ENCODE results near the gene ARHGAP31. TPM values are rescaled to one million over a fixed set of nuclear protein-coding genes. Genes with fewer than 3 reads are reported as not detected.
"Not testable (repeated sequence)": the region's sequence is repeated elsewhere in the genome, so short reads cannot be mapped to it uniquely, and the experiment has no call there.

ARHGAP31 gene
- total RNA-seq, 5 donors from 2014 or later (not counting 1 experiment from before 2014, with no cell fraction given) = 2.7 to 5.1 (median 3.4) TPM

GRCh38 chr3:119337407-119337806 lies 43.2 kb downstream of the ARHGAP31 start:
- CTCF ChIA-PET; POLR2A ChIA-PET; H3K4me3 ChIP-seq (ENCODE audit: control insufficient read depth in 1 of 2, extremely low read depth in 1 of 2, low read length in 1 of 2); ATAC-seq (replicated peaks in 1 of 4); H3K9me3 Mint-ChIP-seq; H3K27ac Mint-ChIP-seq; H3K4me1 Mint-ChIP-seq; H3K27ac ChIP-seq (ENCODE audit: low read length); H3K4me3 Mint-ChIP-seq; DNase-seq; H3K4me1 ChIP-seq (ENCODE audit: control insufficient read depth in 1 of 2, extremely low read depth in 1 of 2, insufficient read depth in 2 of 2, low read length in 2 of 2); H3K36me3 ChIP-seq (ENCODE audit: control insufficient read depth in 2 of 2, extremely low read depth in 1 of 2, insufficient read depth in 1 of 2, low read length in 1 of 2); H3K27me3 ChIP-seq (replicated peaks in 1 of 2; ENCODE audit: control insufficient read depth in 2 of 2, extremely low read depth in 1 of 2, insufficient read depth in 2 of 2, low read length in 1 of 2); H3K9me3 ChIP-seq; H3K36me3 Mint-ChIP-seq; H3K27me3 Mint-ChIP-seq: not testable (repeated sequence)
- 91% methylated on average over 6 of the region's 6 CpGs for WGBS (ENCODE audit: insufficient coverage)

GRCh38 chr3:119338754-119339153 lies 44.6 kb downstream of the ARHGAP31 start:
- Mint-ChIP-seq H3K27ac (no peak overlapping the region), H3K36me3 (peaks cover 7% of the 10 kb centered on the region), H3K9me3 (no peaks in the 10 kb centered on the region), H3K4me3 (no peak overlapping the region), H3K27me3 (no peaks in the 10 kb centered on the region), H3K4me1 (no peaks in the 10 kb centered on the region)
- Histone ChIP-seq H3K27ac (ENCODE audit: low read length) (no peak overlapping the region), H3K4me1 (ENCODE audit: control insufficient read depth in 1 of 2, extremely low read depth in 1 of 2, insufficient read depth in 2 of 2, low read length in 2 of 2) (no peaks in the 10 kb centered on the region), H3K4me3 (ENCODE audit: control insufficient read depth in 1 of 2, extremely low read depth in 1 of 2, low read length in 1 of 2) (no peak overlapping the region), H3K27me3 (replicated peaks in 1 of 2; ENCODE audit: control insufficient read depth in 2 of 2, extremely low read depth in 1 of 2, insufficient read depth in 2 of 2, low read length in 1 of 2) (no peaks in the 10 kb centered on the region), H3K36me3 (ENCODE audit: control insufficient read depth in 2 of 2, extremely low read depth in 1 of 2, insufficient read depth in 1 of 2, low read length in 1 of 2) (no peaks in the 10 kb centered on the region), H3K9me3 (no peaks in the 10 kb centered on the region)
- ATAC-seq (replicated peaks in 1 of 4) (no peak), DNase-seq (no peak)
- POLR2A ChIA-PET = no interaction called here
- CTCF ChIA-PET = interaction anchor here in 1 of 2 donors (1.0 to 2.1 kb wide), 2 partner anchors 11 to 14 kb away, joined by 4 to 6 read pairs; no protein-coding TSS in a partner anchor

- no CpG with 5 or more reads among the region's 1 CpG for WGBS (ENCODE audit: insufficient coverage)
- no peak overlapping the region for H3K4me3 Mint-ChIP-seq
- H3K36me3 Mint-ChIP-seq = peaks cover 9% of the 10 kb centered on the region
- H3K27ac Mint-ChIP-seq = no peak overlapping the region
- Histone ChIP-seq H3K27ac (ENCODE audit: low read length) (no peak overlapping the region), H3K4me3 (ENCODE audit: control insufficient read depth in 1 of 2, extremely low read depth in 1 of 2, low read length in 1 of 2) (no peak overlapping the region), H3K4me1 (ENCODE audit: control insufficient read depth in 1 of 2, extremely low read depth in 1 of 2, insufficient read depth in 2 of 2, low read length in 2 of 2) (no peaks in the 10 kb centered on the region), H3K27me3 (replicated peaks in 1 of 2; ENCODE audit: control insufficient read depth in 2 of 2, extremely low read depth in 1 of 2, insufficient read depth in 2 of 2, low read length in 1 of 2) (no peaks in the 10 kb centered on the region), H3K9me3 (no peaks in the 10 kb centered on the region), H3K36me3 (ENCODE audit: control insufficient read depth in 2 of 2, extremely low read depth in 1 of 2, insufficient read depth in 1 of 2, low read length in 1 of 2) (no peaks in the 10 kb centered on the region)
- no peak for ATAC-seq (replicated peaks in 1 of 4)
- no peaks in the 10 kb centered on the region for H3K4me1 Mint-ChIP-seq
- no peaks in the 10 kb centered on the region for H3K27me3 Mint-ChIP-seq
- POLR2A ChIA-PET = no interaction called here
- CTCF ChIA-PET = interaction anchor here in 1 of 2 donors (2.1 kb wide), 1 partner anchor 13 kb away, joined by 6 read pairs; no protein-coding TSS in a partner anchor
- H3K9me3 Mint-ChIP-seq = no peaks in the 10 kb centered on the region
- no peak for DNase-seq
These were observed 45.8 kb downstream of the ARHGAP31 start for GRCh38 chr3:119340014-119340413.

- H3K27me3 Mint-ChIP-seq = no peaks in the 10 kb centered on the region
- 100% methylated on average over 1 of the region's 5 CpGs for WGBS (ENCODE audit: insufficient coverage)
These were observed 46.3 kb downstream of the ARHGAP31 start for GRCh38 chr3:119340446-119340845.

GRCh38 chr3:119342176-119342575 lies 48.0 kb downstream of the ARHGAP31 start:
- Histone ChIP-seq H3K27me3 (replicated peaks in 1 of 2; ENCODE audit: control insufficient read depth in 2 of 2, extremely low read depth in 1 of 2, insufficient read depth in 2 of 2, low read length in 1 of 2) (no peaks in the 10 kb centered on the region), H3K9me3 (no peaks in the 10 kb centered on the region), H3K36me3 (ENCODE audit: control insufficient read depth in 2 of 2, extremely low read depth in 1 of 2, insufficient read depth in 1 of 2, low read length in 1 of 2) (peaks cover 0 to 2% of the 10 kb centered on the region in 2 donors), H3K27ac (ENCODE audit: low read length) (no peak overlapping the region), H3K4me1 (ENCODE audit: control insufficient read depth in 1 of 2, extremely low read depth in 1 of 2, insufficient read depth in 2 of 2, low read length in 2 of 2) (no peaks in the 10 kb centered on the region), H3K4me3 (ENCODE audit: control insufficient read depth in 1 of 2, extremely low read depth in 1 of 2, low read length in 1 of 2) (no peak overlapping the region)
- ATAC-seq (replicated peaks in 1 of 4) (no peak), DNase-seq (no peak)
- POLR2A ChIA-PET = no interaction called here
- H3K36me3 Mint-ChIP-seq = peaks cover 6% of the 10 kb centered on the region
- no peaks in the 10 kb centered on the region for H3K9me3 Mint-ChIP-seq
- H3K4me3 Mint-ChIP-seq = no peak overlapping the region
- peaks cover 0 to 6% (median 0%) of the 10 kb centered on the region in 3 donors for H3K4me1 Mint-ChIP-seq
- H3K27me3 Mint-ChIP-seq = no peaks in the 10 kb centered on the region
- CTCF ChIA-PET = interaction anchor here in 1 of 2 donors (0.7 kb wide), 1 partner anchor 418 kb away, joined by 3 read pairs; no protein-coding TSS in a partner anchor
- no peak overlapping the region for H3K27ac Mint-ChIP-seq
- WGBS (ENCODE audit: insufficient coverage) = no CpG with 5 or more reads among the region's 1 CpG

More at GRCh38 chr3:119340446-119340845, 46.3 kb downstream of the ARHGAP31 start:
- no peak overlapping the region for H3K4me3 ChIP-seq (ENCODE audit: control insufficient read depth in 1 of 2, extremely low read depth in 1 of 2, low read length in 1 of 2)
- Mint-ChIP-seq H3K4me1 (no peaks in the 10 kb centered on the region), H3K27ac (no peak overlapping the region), H3K36me3 (peaks cover 9% of the 10 kb centered on the region), H3K4me3 (no peak overlapping the region), H3K9me3 (no peaks in the 10 kb centered on the region)
- H3K4me1 ChIP-seq (ENCODE audit: control insufficient read depth in 1 of 2, extremely low read depth in 1 of 2, insufficient read depth in 2 of 2, low read length in 2 of 2) = no peaks in the 10 kb centered on the region
- no peak for ATAC-seq (replicated peaks in 1 of 4)
- H3K27ac ChIP-seq (ENCODE audit: low read length) = no peak overlapping the region
- ChIA-PET POLR2A (no interaction called here), CTCF (no interaction called here)
- no peaks in the 10 kb centered on the region for H3K36me3 ChIP-seq (ENCODE audit: control insufficient read depth in 2 of 2, extremely low read depth in 1 of 2, insufficient read depth in 1 of 2, low read length in 1 of 2)
- no peaks in the 10 kb centered on the region for H3K27me3 ChIP-seq (replicated peaks in 1 of 2; ENCODE audit: control insufficient read depth in 2 of 2, extremely low read depth in 1 of 2, insufficient read depth in 2 of 2, low read length in 1 of 2)
- DNase-seq = no peak
- H3K9me3 ChIP-seq = no peaks in the 10 kb centered on the region

GRCh38 chr3:119343719-119344118 lies 49.5 kb downstream of the ARHGAP31 start:
- H3K4me3 Mint-ChIP-seq = no peak overlapping the region
- no peaks in the 10 kb centered on the region for H3K9me3 ChIP-seq
- H3K27ac Mint-ChIP-seq = no peak overlapping the region
- H3K9me3 Mint-ChIP-seq = no peaks in the 10 kb centered on the region
- H3K27ac ChIP-seq (ENCODE audit: low read length) = no peak overlapping the region
- H3K4me3 ChIP-seq (ENCODE audit: control insufficient read depth in 1 of 2, extremely low read depth in 1 of 2, low read length in 1 of 2) = no peak overlapping the region
- peaks cover 0 to 2% of the 10 kb centered on the region in 2 donors for H3K36me3 ChIP-seq (ENCODE audit: control insufficient read depth in 2 of 2, extremely low read depth in 1 of 2, insufficient read depth in 1 of 2, low read length in 1 of 2)
- H3K27me3 ChIP-seq (replicated peaks in 1 of 2; ENCODE audit: control insufficient read depth in 2 of 2, extremely low read depth in 1 of 2, insufficient read depth in 2 of 2, low read length in 1 of 2) = no peaks in the 10 kb centered on the region
- POLR2A ChIA-PET = no interaction called here
- WGBS (ENCODE audit: insufficient coverage) = 100% methylated on average over 1 of the region's 5 CpGs
- CTCF ChIA-PET = interaction anchor here in 1 of 2 donors (1.5 kb wide), 1 partner anchor 10 kb away, joined by 3 read pairs; no protein-coding TSS in a partner anchor
- no peaks in the 10 kb centered on the region for H3K4me1 ChIP-seq (ENCODE audit: control insufficient read depth in 1 of 2, extremely low read depth in 1 of 2, insufficient read depth in 2 of 2, low read length in 2 of 2)
- DNase-seq (peak in 1 of 35 experiments; percentile 6), ATAC-seq (replicated peaks in 1 of 4) (no peak)
- H3K4me1 Mint-ChIP-seq = peaks cover 0 to 6% (median 0%) of the 10 kb centered on the region in 3 donors
- no peaks in the 10 kb centered on the region for H3K27me3 Mint-ChIP-seq
- H3K36me3 Mint-ChIP-seq = peaks cover 3% of the 10 kb centered on the region

Data from T-cell (primary cell).